Tibial nerve (tissue), 4 donors: ENCODE data around the gene NCOA7. TPM values are rescaled to one million over a fixed set of nuclear protein-coding genes. Genes with fewer than 3 reads are reported as not detected.

Experiments
- DNase-seq, 2 donors: peaks; one replicate each; pipeline ENCODE4 v3.0.0-alpha.2; 2019; ENCODE audit warnings: low spot score in 2 of 2
- H3K27ac ChIP-seq, 4 donors: fragments of 200-600 bp; sonication (generic) in 3 of 4; one replicate each; pipeline ENCODE4 v1.5.1; 2017 to 2019; ENCODE audit warnings: mild to moderate bottlenecking in 1 of 4
- H3K27me3 ChIP-seq, 2 donors: fragments of 200-600 bp; sonication (generic) in 1 of 2; one replicate each; pipeline versions ENCODE4 v1.5.1 to v1.6.0; 2017 to 2019
- H3K36me3 ChIP-seq, 3 donors: fragments of 200-600 bp; sonication (generic); one replicate each; pipeline ENCODE4 v1.5.1; 2018 to 2019
- H3K4me1 ChIP-seq, 4 donors: fragments of 200-600 bp; sonication (generic) in 3 of 4; one replicate each; pipeline ENCODE4 v1.5.1; 2017 to 2019
- H3K4me3 ChIP-seq, 4 donors: fragments of 200-600 bp; sonication (generic) in 3 of 4; one replicate each; pipeline ENCODE4 v1.5.1; 2017 to 2019; ENCODE audit warnings: mild to moderate bottlenecking in 1 of 4, moderate library complexity in 1 of 4
- H3K9me3 ChIP-seq, 4 donors: fragments of 200-600 bp; sonication (generic) in 3 of 4; one replicate each; pipeline ENCODE4 v1.5.1; 2017 to 2019
- EP300 ChIP-seq, 2 donors: sonication (generic); formaldehyde crosslinking; IDR thresholded peaks; one replicate each; pipeline ENCODE4 v1.6.1; 2017; ENCODE audit warnings: antibody characterized with exemption in 2 of 2, mild to moderate bottlenecking in 1 of 2
- POLR2A ChIP-seq, 2 donors: fragments of 450-650 bp; IDR thresholded peaks; one replicate each; pipeline ENCODE4 v1.6.1; 2017; ENCODE audit warnings: antibody characterized with exemption in 2 of 2, mild to moderate bottlenecking in 2 of 2, moderate library complexity in 2 of 2
- WGBS, 2 donors: methylation state at CpG; one replicate each; pipeline ENCODE4 v1.1.5; 2018; 5-methylcytosine and 5-hydroxymethylcytosine counted together
- total RNA-seq, 4 donors: library from RNA; depleted of rRNA; stranded (reverse); fragments of >200 nt; gene quantifications; one replicate each; pipeline ENCODE4 v1.1.0, GENCODE V29; 2016
- TF ChIP-seq, protein P1 (sequence below), 5 experiments: fragments of 200-600 bp in 3 of 5; fragments of 450-650 bp in 2 of 5; sonication (generic) in 3 of 5; IDR thresholded peaks; one replicate each; pipeline ENCODE4 v1.5.1; 2016 to 2019; ENCODE audit warnings: antibody characterized with exemption in 5 of 5, mild to moderate bottlenecking in 3 of 5, moderate library complexity in 2 of 5

NCOA7 gene
- total RNA-seq, 4 donors from 2014 or later: 38.7 to 86.7 (median 59.7) TPM

GRCh38 chr6:125954735-125955339 is 164.1 kb downstream of the NCOA7 start:
- no peaks in the 10 kb centered on the region for H3K9me3 ChIP-seq
- no peak overlapping the region for H3K4me3 ChIP-seq
- TF ChIP-seq, protein P1, sequence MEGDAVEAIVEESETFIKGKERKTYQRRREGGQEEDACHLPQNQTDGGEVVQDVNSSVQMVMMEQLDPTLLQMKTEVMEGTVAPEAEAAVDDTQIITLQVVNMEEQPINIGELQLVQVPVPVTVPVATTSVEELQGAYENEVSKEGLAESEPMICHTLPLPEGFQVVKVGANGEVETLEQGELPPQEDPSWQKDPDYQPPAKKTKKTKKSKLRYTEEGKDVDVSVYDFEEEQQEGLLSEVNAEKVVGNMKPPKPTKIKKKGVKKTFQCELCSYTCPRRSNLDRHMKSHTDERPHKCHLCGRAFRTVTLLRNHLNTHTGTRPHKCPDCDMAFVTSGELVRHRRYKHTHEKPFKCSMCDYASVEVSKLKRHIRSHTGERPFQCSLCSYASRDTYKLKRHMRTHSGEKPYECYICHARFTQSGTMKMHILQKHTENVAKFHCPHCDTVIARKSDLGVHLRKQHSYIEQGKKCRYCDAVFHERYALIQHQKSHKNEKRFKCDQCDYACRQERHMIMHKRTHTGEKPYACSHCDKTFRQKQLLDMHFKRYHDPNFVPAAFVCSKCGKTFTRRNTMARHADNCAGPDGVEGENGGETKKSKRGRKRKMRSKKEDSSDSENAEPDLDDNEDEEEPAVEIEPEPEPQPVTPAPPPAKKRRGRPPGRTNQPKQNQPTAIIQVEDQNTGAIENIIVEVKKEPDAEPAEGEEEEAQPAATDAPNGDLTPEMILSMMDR (IDR thresholded peaks at IDR 0.05): no peak
- no peak for TF ChIP-seq POLR2A (IDR thresholded peaks at IDR 0.05)
- TF ChIP-seq EP300 (IDR thresholded peaks at IDR 0.05): no peak
- no peaks in the 10 kb centered on the region for H3K27me3 ChIP-seq
- no peak overlapping the region for H3K27ac ChIP-seq
- WGBS, 2 donors: 62 to 66% methylated on average over 5 of the region's 5 CpGs
- peaks cover 0 to 30% (median 10%) of the 10 kb centered on the region in 4 donors for H3K4me1 ChIP-seq
- no peaks in the 10 kb centered on the region for H3K36me3 ChIP-seq
- DNase-seq: no peak

GRCh38 chr6:125955973-125956372 is 165.2 kb downstream of the NCOA7 start:
- no peaks in the 10 kb centered on the region for H3K9me3 ChIP-seq
- DNase-seq: no peak
- 47 to 52% methylated on average over 5 of the region's 5 CpGs for WGBS, 2 donors
- H3K27ac ChIP-seq: peak overlapping the region; percentile 84 to 97 (median 94)
- H3K4me3 ChIP-seq: peak overlapping the region in 3 of 4 donors; percentile 61 to 90 (median 87)
- peaks cover 0 to 40% (median 10%) of the 10 kb centered on the region in 4 donors for H3K4me1 ChIP-seq
- no peak for TF ChIP-seq EP300 (IDR thresholded peaks at IDR 0.05)
- TF ChIP-seq POLR2A (IDR thresholded peaks at IDR 0.05): no peak
- TF ChIP-seq, protein P1 (IDR thresholded peaks at IDR 0.05): no peak
- no peaks in the 10 kb centered on the region for H3K27me3 ChIP-seq
- H3K36me3 ChIP-seq: no peaks in the 10 kb centered on the region

GRCh38 chr6:125956506-125957390 is 166.0 kb downstream of the NCOA7 start, which contains the start of gene HINT3:
TSS of gene HINT3 (plus strand) at chr6:125956770. CDS start at chr6:125956978, 208 bp downstream.
- WGBS, 2 donors: 0 to 1% methylated on average over 37 to 75 of the region's 82 CpGs
- Histone ChIP-seq H3K4me3 (peak within 1 kb of the TSS; percentile 61 to 96 (median 88)), H3K27me3 (no peaks in the 10 kb centered on the region), H3K27ac (peak within 1 kb of the TSS; percentile 84 to 97 (median 94)), H3K4me1 (peaks cover 0 to 47% (median 10%) of the 10 kb centered on the region in 4 donors), H3K9me3 (no peaks in the 10 kb centered on the region), H3K36me3 (no peaks in the 10 kb centered on the region)
- peak; percentile 95 to 97 for DNase-seq
- TF ChIP-seq, protein P1 (IDR thresholded peaks at IDR 0.05): peak; percentile 96 to 99 (median 98)
- TF ChIP-seq POLR2A (IDR thresholded peaks at IDR 0.05) (peak; percentile 53 to 69), EP300 (IDR thresholded peaks at IDR 0.05) (peak; percentile 89 to 96)

GRCh38 chr6:125957391-125957693 is 166.6 kb downstream of the NCOA7 start:
- no peaks in the 10 kb centered on the region for H3K27me3 ChIP-seq
- TF ChIP-seq EP300 (IDR thresholded peaks at IDR 0.05): no peak
- TF ChIP-seq POLR2A (IDR thresholded peaks at IDR 0.05): no peak
- TF ChIP-seq, protein P1 (IDR thresholded peaks at IDR 0.05): no peak
- no peak for DNase-seq
- H3K4me1 ChIP-seq: peaks cover 0 to 49% (median 10%) of the 10 kb centered on the region in 4 donors
- peak overlapping the region; percentile 84 to 97 (median 94) for H3K27ac ChIP-seq
- H3K4me3 ChIP-seq: peak overlapping the region; percentile 61 to 96 (median 88)
- WGBS, 2 donors: 6 to 13% methylated on average over 3 of the region's 3 CpGs
- H3K9me3 ChIP-seq: no peaks in the 10 kb centered on the region
- no peaks in the 10 kb centered on the region for H3K36me3 ChIP-seq

- Histone ChIP-seq H3K4me3 (peak overlapping the region; percentile 61 to 96 (median 88)), H3K27ac (peak overlapping the region; percentile 84 to 97 (median 94)), H3K9me3 (no peaks in the 10 kb centered on the region), H3K4me1 (peaks cover 0 to 49% (median 10%) of the 10 kb centered on the region in 4 donors), H3K27me3 (no peaks in the 10 kb centered on the region), H3K36me3 (no peaks in the 10 kb centered on the region)
- TF ChIP-seq, protein P1 (IDR thresholded peaks at IDR 0.05): no peak
- peak in 1 of 2 donors; percentile 15 for TF ChIP-seq POLR2A (IDR thresholded peaks at IDR 0.05)
- TF ChIP-seq EP300 (IDR thresholded peaks at IDR 0.05): peak in 1 of 2 donors; percentile 67
- peak in 1 of 2 donors; percentile 62 for DNase-seq
- WGBS, 2 donors: 37 to 39% methylated on average over 4 of the region's 4 CpGs
Observed at GRCh38 chr6:125957845-125958244, 167.1 kb downstream of the NCOA7 start.
